HG02870 (cell line): Measurements from ENCODE around the gene CLK3.

ENCODE experiments used
- ATAC-seq: cut with Tn5 transposase; IDR thresholded peaks from one replicate; pipeline ENCODE4 v1.9.1; 2021; ENCODE audit warnings: mild to moderate bottlenecking, moderate library complexity; ENCODE audit not compliant: unreplicated experiment

CLK3 gene

DNA sequence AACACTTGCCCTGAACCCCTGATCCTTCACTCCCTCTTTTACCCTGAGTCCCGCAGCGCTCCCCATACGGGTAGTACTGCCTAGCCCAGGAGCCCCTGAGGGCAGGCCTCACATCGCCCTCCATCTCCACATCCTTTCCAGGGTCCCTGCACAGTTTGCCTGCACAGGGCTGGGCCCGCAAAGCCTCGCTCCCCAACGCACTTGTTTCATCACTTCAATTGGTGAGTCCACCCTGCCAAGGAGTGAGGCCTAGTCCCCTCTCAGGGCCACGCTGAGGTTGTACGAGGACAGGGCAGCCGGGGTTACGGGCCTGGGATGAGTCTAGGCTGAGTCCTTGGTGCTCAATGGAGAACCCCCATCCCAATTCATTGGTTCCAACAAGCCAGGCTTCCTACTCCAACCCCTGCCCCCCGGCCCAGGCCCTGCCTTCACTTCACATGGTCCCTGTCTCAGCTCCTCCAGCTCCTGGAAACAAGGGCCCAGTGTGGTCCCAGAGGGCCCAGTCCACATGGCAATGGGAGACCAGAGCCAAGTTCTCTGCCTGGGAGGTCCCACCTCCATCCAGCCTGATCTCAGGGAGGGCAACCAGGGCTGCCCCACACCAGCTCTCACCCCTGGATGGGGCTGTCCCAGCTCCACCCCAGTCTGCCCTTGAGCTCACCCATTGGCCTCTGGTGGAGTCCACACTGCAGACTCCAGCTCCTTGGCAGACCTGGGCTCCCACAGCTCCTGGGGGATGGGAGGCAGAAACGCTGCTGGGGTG, 12.4 kb upstream of the CLK3 start:
- no peak for ATAC-seq

DNA sequence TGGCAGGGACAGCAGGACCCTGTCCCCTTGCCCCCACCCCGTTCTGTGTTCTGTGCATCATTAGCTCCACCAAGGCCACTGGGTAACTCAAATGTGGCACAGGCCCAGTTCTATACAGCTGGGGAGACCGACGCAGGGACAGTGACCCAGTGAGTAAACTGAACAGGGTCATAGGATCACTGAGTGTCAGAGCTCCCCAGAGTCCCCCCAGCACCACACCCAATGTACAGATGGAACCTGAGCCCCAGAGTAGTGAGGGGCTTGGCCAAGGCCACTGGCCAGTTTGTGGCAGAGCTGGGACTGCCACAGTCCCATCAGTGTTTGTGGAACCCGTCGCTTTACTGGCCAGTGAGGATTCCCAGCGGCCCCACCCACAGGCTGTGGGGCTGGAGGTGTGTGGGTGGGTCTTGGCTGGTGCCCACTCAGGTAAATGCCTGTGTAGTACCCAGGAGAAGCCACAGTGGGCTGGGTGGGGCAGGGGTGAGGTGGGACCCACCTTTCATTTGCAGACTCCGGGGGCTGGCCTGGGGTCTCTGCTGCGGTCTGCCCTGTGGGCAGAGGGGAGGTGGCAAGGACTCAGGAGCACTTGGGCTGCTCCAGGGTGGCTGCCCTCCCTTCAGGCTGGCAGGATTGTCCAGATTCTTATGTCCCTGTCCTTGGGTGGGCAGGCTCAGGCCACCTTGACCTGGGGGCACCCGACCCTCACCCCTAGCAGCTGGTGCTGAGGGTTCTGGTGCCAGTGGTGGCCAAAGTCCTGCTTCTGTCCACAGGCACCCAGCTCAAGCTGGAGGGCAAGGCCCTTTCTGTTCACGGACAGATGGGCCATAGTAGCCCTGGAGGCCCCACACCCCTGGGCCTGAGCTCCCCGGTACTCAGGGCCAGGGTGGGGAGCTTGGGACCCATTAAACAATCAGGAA, 11.6 kb upstream of the CLK3 start:
- no peak for ATAC-seq

DNA sequence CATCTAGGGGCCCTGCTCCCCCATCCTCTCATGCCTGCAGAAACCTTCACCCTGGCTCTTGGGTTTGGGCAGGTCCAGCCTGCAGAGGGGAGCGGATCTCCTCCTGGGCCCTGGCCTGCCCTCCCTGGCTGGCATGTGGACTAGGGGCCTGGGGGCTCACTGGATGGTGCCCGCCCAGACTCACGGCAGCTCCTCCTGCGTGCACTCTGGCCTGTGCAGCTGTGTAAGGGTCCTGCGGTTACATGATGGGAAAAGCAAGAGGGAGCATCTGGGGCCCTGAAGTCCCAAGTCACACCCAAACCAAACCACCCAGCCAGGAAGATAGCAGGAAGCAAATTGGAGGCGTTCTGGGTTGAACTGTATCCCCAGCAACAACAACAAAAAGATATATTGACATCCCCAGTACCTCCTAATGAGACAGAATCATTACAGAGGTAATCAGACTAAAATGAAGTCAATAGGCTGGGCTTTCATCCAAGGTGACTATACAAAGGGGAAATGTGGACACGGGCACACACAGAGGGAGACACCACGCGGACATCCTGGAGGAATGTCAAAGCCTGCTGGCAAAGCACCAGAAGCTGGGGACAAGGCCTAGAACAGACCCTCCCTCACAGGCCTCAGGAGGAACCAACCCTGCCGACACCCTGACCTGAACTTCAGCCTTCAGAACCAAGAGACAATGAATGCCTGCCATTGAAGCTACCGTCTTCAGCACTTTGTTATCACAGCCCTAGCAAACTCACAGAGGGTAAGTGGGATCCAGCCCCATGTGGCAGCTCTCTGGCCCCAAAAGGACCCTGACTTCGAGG, 10.4 kb upstream of the CLK3 start:
- no peak for ATAC-seq

DNA sequence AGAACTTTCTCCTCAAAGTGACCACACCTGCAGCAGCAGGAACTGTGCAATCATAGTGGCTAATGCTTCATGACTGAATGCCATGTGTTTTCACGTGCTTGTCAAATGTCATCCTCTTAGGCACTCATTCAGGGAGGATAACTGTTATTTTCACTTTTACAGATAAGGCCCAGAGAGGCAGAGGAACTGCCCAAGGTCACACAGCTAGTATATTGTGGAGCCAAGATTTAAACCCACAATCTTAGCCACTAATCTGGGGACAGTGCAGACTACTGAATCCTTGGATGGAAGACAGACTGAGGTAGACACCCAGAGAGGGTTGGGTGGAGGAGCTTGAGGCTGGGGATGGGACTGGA, 9.9 kb upstream of the CLK3 start:
- no peak for ATAC-seq

DNA sequence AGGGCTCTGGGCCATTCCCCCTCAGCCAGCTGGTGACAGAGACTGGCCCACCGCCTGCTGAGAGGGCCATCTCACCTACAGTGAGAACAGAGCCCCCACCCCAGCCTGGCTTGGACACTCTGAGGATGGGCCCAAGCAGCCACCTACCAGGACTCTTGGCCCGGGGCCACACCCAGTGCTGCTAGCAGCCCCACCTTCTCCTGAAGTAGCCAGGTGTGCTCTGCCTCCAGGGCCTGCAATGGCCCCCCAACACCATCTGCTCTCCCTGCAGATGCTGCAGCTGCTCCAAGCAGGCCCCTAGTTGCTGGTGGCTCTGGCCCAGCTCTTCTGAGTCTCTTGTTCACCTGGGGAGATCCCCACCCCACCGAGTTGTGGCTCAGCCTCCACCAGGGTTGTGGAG, 6.8 kb upstream of the CLK3 start:
- ATAC-seq: no peak

DNA sequence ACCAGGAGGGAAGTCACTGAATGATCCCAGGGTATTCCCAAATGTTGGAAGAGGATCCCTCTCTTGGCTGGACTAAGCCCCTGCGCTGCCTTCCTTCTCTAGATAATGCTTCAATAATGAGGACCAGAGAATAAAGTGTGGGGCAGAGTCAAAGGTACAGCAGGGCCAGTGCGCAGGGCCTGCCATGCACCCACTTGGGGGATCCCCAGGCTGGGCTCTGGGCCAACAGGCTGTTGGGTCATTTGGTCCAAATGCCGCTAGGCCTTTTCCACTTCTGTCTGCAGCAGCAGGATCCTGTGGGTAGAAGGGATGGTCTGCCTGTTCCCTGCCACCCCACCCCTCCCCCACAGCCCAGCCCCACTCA, 5.7 kb upstream of the CLK3 start:
- ATAC-seq: no peak

DNA sequence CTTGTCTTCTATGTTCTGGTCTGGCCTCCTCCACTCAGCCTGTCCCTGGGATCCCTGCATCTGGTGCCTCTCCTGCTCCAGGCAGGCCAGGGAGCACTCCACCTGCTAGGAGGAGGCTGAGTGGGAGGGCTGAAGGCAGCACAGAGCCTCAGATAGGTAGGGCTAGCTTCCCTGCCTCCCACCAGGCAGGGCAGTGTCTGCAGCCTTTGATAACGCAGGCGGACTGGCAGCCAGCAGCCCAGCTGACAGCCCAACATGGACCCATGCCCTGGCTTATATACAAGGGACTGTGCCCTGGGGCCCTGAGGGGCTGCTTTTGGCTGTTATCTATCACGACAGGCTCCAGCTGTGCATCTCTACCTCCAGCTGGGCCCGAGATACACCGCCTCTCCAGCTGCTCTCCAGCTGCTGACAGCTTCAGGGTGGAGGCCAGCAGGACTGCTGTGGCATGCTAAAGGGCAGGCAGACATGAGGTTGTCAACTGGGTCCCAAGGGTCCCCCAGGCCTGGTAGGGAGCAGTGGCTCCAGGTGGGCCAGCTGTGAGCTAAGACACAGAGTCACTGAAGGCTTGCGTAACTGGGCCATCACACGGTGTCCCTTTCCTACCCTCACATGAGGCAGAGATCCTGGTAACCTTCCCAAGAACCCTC, 5.2 kb upstream of the CLK3 start:
- no peak for ATAC-seq

DNA sequence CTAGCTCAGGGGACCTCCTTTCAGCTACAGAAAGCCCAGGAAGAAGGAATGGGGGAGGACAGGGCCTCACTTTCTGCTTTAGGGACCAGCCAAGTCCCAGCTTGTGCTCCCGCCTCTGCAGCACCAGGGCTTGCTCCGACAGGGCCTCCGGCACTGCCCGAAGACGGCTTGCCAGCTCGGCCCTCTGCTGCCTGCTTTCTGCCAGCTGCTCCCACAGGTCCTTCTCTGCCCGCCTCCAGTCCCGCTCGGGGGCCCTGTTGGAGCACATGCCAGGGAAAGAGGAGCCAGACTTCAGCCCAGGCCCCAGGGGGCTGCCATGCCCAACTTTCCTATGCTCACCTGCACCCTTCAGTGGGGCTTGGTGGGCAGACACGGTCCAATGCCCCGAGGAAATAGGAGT, 4.3 kb upstream of the CLK3 start:
- ATAC-seq: no peak

DNA sequence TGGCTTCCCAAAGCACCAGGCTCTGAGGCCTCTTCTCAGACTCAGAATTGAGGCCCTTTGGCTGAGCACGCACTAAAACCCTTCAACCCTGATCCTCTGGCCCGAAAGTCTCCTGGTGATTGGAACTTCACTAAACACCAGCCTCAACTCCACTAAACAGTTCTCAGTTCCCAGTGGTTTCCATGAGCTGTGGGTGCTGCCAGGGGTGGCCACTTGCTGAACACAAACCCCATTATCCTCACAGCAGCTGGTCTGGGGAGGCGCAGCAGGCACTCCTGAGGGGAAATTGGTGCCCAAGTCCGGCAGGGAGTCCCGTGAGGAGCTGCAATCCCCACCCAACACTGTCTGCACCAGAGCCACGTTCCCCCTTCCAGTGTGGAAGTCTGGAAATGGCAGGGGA, 3.8 kb upstream of the CLK3 start:
- ATAC-seq: no peak

DNA sequence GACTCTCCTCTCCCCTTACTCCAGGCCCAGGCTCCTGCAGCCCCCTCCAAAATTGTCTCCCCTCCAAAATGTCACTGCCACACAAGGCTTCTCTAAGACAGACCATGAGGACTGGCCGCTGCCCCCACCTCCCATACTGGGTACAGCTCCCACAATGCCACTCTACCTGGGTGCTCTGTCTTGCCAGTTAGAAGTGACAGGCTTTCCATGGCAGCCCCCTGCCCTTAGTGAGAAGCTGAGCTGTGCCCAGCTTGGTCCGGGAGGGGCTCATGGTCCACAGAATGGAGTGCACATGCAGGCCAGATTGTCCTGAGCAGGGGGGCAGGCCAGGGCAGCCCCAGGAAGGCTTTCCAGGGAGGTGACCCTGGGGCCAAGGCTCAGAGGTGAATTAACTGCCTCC, 3.0 kb upstream of the CLK3 start:
- ATAC-seq: no peak

DNA sequence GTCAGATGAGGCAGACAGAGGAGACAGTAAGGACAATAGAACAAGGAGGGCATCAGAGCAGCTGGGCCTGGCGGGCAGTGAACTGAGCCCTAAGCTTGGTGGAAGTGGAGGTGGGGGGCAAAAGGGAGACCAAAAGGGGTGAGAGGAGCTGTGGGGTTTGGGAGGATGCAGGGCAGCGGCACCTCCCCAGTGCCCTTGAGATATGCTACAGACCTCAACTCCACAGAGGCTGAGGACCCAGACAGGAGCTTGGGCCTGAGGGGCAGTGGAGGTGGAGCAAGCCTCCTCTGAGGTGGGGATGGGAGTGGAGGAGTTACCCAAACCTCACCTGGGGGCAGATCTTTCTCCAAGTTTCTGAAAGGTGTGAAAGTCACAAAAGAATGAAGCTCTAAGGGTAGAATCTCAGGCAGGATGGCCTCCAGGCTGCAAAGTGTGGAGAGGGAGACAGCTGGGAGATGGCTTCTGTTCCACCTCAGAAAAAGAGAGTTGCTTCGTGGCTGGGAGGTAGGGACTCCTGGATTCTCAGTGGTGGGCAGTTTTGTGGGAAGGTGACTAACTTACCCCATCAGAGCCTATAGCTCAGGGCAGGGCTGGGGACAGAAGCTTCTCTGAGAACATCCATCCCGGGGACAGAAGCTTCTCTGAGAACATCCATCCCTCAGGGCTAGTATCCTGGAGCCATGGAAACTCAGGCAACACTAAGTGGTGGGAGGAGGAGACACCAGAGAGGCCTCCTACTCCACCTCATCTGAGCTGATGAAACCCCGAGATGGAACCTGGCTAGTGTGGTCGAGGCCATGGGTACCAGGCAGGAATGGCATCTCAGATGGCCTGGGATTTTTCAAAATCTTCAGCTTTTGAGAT, 2.3 kb upstream of the CLK3 start:
- no peak for ATAC-seq

DNA sequence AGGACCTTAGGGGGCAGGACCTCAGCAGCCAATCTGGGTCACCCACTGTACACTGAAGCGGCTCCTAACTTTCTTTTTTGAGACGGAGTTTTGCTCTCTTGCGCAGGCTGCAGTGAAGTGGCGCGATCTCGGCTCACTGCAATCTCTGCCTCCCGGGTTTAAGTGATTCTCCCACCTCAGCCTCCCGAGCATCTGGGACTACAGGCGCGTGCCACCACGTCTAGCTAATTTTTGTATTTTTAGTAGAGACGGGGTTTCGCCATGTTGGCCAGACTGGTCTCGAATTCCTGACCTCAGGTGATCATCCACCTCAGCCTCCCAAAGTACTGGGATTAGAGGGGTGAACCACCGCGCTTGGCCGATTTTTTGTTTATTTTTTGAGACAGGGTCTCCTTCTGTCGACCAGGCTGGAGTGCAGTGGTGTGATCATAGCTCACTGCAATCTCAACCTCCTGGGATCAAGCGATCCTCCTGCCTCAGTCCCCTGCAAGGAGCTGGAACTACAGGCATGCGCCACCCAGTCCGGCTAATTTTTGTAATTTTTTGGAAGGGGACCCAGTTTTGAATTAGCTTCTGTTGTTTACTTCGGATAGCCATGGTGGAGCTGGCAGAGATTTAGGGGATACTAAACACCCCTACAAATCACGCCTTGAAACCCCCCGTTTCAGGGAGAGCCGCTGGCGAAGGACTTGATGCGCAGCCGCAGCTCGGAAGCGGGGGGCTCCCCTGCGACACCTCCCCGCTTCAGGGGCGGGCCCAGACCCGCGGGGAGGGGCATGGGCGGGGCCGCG, 1.5 kb upstream of the CLK3 start:
- ATAC-seq: no peak

DNA sequence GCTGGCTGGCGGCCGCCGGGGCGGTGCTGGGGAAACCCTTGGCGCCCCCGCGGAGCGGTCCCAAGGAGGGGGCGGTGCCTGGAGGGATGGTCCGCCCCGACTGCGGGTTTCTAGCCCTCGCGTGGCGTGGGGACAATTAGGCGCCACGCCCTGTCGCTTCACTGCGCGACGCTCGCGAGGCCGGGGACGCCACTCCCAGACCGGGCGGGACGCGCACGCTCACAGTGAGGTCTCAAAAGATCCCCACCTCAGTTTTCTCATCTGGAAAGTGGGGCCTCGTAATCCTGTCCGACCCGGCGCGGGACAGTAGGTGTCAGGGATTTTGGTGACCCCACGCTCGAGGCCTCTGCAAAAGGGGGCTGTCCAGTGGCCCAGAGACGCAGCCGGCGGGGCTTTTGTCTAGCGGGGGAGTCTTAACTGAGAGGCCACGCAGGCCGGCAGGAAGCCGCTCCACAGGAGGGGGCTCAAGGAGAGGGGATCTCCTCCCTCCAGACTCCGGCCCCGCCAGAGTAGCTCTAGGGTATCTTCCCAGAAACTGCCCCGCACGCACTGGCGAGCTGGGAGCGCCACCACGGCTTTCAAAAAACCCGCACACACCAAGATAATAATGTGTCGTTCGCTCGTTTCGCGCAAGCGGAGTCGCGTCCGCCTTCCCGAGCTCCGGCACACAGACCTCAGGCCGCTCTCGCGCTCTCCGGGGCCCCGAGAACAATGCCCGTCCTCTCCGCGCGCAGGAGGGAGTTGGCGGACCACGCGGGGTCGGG, 710 bp upstream of the CLK3 start:
- ATAC-seq: peak; percentile 49

DNA sequence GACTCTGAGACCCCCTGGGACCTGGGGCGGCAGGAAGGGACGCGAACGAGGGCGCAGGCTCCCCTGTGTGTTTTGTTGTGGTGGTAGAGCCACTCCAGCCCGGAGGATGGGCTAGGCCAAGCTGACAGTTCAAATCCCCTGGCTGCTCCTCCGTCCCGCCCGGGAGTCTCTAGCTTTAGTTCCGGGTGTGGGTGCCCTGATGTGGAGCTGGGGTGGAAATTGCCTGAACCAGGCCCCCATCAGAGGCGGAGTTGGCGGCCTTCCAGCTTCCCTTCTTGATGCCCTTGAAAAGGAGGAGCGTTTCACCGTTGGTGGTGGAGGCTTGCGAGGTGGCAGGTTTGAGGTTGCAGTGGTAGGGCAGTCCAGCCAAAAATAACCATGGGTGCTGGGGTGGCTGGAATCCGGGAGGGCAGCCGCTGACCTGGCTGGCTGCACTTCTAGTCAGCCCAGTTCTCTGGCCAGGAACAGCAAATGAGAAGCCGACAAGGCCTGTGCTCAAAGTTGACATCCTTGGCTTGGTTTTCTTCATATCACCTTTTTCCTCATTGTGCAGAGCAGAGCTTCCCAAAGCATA, 817 bp downstream of the CLK3 start:
- ATAC-seq: no peak

DNA sequence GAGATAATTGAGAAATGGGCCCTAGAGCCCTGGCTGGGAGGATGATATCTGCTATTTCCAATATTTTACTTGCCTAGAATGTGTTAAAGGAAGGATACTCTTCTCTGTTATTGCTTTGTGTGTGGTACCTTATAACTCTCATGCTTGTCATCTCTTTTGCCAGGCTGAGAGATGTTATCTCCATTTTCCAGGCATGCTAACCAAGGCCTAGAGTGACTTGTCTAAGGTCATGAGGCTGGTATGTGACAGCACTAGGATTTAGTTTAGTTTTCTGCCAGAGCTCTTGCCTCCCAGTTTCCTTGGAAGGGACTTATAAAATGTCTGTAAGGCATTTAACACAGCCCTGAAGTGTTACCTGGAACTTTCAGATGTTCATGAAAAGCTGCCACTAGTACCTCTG, 1.4 kb downstream of the CLK3 start:
- ATAC-seq: no peak

DNA sequence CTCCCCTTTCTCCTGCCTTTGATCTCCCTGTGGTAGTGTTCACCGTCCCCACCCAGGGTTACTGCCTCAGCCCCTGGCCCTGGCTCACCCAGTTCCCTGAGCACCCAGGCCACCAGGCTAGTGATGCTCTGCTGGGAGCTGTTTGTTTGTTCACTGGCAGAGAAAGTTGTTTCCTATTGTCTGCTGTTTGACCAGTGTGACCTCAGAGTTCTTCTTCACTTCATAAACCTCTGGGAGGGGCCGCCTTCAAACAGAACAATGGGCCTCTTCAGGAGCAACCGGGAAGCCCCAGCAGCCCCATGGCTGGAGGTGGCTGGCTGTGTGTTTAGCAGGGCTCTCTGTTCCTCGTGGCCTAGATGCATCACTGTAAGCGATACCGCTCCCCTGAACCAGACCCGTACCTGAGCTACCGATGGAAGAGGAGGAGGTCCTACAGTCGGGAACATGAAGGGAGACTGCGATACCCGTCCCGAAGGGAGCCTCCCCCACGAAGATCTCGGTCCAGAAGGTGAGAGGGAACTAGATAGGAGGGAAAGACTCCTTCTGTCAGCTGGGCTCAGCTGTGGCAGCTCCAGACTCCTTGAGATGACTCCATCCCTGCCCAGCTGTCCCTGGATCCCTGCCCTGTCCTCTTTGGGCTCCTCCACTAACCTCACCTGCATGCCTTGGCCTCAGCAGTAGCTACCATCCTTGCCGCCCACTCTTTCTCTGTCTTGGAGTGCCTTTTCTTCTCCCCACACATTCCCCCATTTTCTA, 3.4 kb downstream of the CLK3 start:
- ATAC-seq: no peak

DNA sequence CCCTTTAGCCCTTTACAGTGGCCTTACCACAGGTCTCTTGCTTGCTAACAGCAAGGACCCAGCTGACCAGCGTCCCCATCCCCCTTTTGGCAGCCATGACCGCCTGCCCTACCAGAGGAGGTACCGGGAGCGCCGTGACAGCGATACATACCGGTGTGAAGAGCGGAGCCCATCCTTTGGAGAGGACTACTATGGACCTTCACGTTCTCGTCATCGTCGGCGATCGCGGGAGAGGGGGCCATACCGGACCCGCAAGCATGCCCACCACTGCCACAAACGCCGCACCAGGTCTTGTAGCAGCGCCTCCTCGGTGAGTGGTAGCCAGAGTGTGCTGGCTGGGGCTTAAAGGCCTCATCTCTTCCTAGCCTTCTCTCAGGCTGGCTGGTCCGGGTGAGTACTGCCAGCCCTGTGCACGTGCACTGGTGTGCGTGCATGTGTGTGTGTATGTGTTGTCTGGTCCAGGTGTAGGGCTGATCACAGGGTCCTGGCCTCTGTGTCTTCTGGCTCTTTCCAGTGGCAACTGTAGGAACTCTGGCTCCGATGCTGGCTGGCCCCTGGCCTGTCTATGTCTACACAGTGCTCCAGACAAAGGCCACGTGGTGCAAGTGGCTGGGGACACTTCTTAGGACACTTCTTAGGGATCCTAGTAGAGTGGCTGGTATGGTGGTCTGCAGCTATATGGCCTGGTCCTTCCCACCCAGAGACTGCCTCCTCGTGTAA, 4.4 kb downstream of the CLK3 start:
- ATAC-seq: no peak
